PC-3 (cell line): ENCODE data around the gene PADI2.

Experiments used
- EZH2 ChIP-seq: fragments of 300-600 bp; sonication (generic); IDR thresholded peaks from one replicate; pipeline ENCODE4 v1.6.1; 2017; ENCODE audit warnings: antibody characterized with exemption, mild to moderate bottlenecking, low read length; ENCODE audit not compliant: unreplicated experiment
- EZH2phosphoT487 ChIP-seq: fragments of 300-600 bp; sonication (generic); IDR thresholded peaks from 2 replicates; pipeline ENCODE4 v1.6.1; 2018; ENCODE audit warnings: mild to moderate bottlenecking, antibody characterized with exemption, low read length, borderline replicate concordance
- TF ChIP-seq, protein P1 (sequence below): fragments of 300-600 bp; sonication (generic); conservative IDR thresholded peaks from 2 replicates; pipeline ENCODE4 v1.5.1; 2017; ENCODE audit warnings: antibody characterized with exemption, low read depth, mild to moderate bottlenecking, low read length

DNA sequence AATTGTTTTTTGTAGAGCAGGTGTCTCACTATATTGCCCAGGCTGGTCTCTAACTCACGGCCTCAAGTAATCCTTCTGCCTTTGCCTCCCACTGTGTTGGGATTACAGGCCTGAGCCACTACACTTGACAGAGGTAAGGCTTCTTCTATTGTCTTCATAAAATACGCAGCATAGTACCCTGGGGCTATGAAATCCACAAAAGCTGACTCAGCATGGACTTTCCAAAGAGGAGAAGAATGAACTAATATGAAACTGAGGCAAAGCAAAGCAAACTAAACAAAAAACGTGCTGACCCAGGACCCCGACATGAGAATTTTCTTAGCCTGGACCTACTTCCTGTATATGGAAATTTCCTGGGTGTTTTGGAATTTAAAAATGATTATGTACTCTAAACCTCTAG, 89.0 kb downstream of the PADI2 start:
- TF ChIP-seq EZH2phosphoT487 (no peak), EZH2 (no peak)
- TF ChIP-seq, protein P1, sequence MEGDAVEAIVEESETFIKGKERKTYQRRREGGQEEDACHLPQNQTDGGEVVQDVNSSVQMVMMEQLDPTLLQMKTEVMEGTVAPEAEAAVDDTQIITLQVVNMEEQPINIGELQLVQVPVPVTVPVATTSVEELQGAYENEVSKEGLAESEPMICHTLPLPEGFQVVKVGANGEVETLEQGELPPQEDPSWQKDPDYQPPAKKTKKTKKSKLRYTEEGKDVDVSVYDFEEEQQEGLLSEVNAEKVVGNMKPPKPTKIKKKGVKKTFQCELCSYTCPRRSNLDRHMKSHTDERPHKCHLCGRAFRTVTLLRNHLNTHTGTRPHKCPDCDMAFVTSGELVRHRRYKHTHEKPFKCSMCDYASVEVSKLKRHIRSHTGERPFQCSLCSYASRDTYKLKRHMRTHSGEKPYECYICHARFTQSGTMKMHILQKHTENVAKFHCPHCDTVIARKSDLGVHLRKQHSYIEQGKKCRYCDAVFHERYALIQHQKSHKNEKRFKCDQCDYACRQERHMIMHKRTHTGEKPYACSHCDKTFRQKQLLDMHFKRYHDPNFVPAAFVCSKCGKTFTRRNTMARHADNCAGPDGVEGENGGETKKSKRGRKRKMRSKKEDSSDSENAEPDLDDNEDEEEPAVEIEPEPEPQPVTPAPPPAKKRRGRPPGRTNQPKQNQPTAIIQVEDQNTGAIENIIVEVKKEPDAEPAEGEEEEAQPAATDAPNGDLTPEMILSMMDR: no peak
